ENCODE results near the gene ADARB2. TPM values are rescaled to one million over a fixed set of nuclear protein-coding genes. Genes with fewer than 3 reads are reported as not detected.
"Not testable (repeated sequence)": the region's sequence is repeated elsewhere in the genome, so short reads cannot be mapped to it uniquely, and the experiment has no call there.

The ADARB2 gene
- total and polyA plus RNA-seq, 2 experiments from 2014 or later: not detected

- Histone ChIP-seq H3K9me3 (ENCODE audit: low read depth) (no peaks in the 10 kb centered on the region), H3K4me3 (no peak overlapping the region), H3K27me3 (replicated peaks; ENCODE audit: insufficient read depth) (no peaks in the 10 kb centered on the region), H3F3A (ENCODE audit: insufficient read depth) (no peaks in the 10 kb centered on the region), H4K20me1 (ENCODE audit: insufficient read depth) (no peaks in the 10 kb centered on the region), H3K4me1 (ENCODE audit: insufficient read depth) (no peaks in the 10 kb centered on the region), H3K36me3 (ENCODE audit: low read depth) (no peaks in the 10 kb centered on the region), H3K9ac (no peak overlapping the region), H2AFZ (no peak overlapping the region), H3K79me2 (ENCODE audit: insufficient read depth) (no peaks in the 10 kb centered on the region), H3K4me2 (ENCODE audit: unreplicated experiment) (no peak overlapping the region), H3K9me2 (ENCODE audit: insufficient read depth) (no peaks in the 10 kb centered on the region), H3K27ac (no peak overlapping the region)
- DNase-seq: no peak
- WGBS, 2 experiments (ENCODE audit: low coverage in 1 of 2, low lambda C conversion rate in 2 of 2, missing lambda C conversion rate in 2 of 2): 0 to 10% methylated on average over 1 of the region's 1 CpG
- in situ Hi-C loops (cut with MboI): no loop called here
- TF ChIP-seq EZH2 (IDR thresholded peaks at IDR 0.05; ENCODE audit: insufficient read depth, poor library complexity, severe bottlenecking): no peak
- TF ChIP-seq EZH2phosphoT487 (IDR thresholded peaks at IDR 0.05; ENCODE audit: insufficient read depth, low read depth): no peak
Measured at GRCh38 chr10:1462521-1462920, 274.8 kb downstream of the ADARB2 start.

- no peaks in the 10 kb centered on the region for H4K20me1 ChIP-seq (ENCODE audit: insufficient read depth)
- H3K4me2 ChIP-seq (ENCODE audit: unreplicated experiment): no peak overlapping the region
- H3K36me3 ChIP-seq (ENCODE audit: low read depth): no peaks in the 10 kb centered on the region
- no peaks in the 10 kb centered on the region for H3F3A ChIP-seq (ENCODE audit: insufficient read depth)
- in situ Hi-C loops (cut with MboI): no loop called here
- no peaks in the 10 kb centered on the region for H3K79me2 ChIP-seq (ENCODE audit: insufficient read depth)
- H3K9me2 ChIP-seq (ENCODE audit: insufficient read depth): no peaks in the 10 kb centered on the region
- H3K4me3 ChIP-seq: no peak overlapping the region
- H3K9ac ChIP-seq: no peak overlapping the region
- no peak for TF ChIP-seq EZH2 (IDR thresholded peaks at IDR 0.05; ENCODE audit: insufficient read depth, poor library complexity, severe bottlenecking)
- no peak for TF ChIP-seq EZH2phosphoT487 (IDR thresholded peaks at IDR 0.05; ENCODE audit: insufficient read depth, low read depth)
- H2AFZ ChIP-seq: no peak overlapping the region
- no peak overlapping the region for H3K27ac ChIP-seq
- 20 to 31% methylated on average over 5 of the region's 5 CpGs for WGBS, 2 experiments (ENCODE audit: low coverage in 1 of 2, low lambda C conversion rate in 2 of 2, missing lambda C conversion rate in 2 of 2)
- no peak for DNase-seq
- H3K9me3 ChIP-seq (ENCODE audit: low read depth): no peaks in the 10 kb centered on the region
- no peaks in the 10 kb centered on the region for H3K4me1 ChIP-seq (ENCODE audit: insufficient read depth)
- no peaks in the 10 kb centered on the region for H3K27me3 ChIP-seq (replicated peaks; ENCODE audit: insufficient read depth)
Measured at GRCh38 chr10:1462032-1462431, 275.3 kb downstream of the ADARB2 start.

GRCh38 chr10:1461016-1461415, 276.3 kb downstream of the ADARB2 start:
- Histone ChIP-seq H3K36me3 (ENCODE audit: low read depth) (no peaks in the 10 kb centered on the region), H3K4me1 (ENCODE audit: insufficient read depth) (no peaks in the 10 kb centered on the region), H3K9me3 (ENCODE audit: low read depth) (no peaks in the 10 kb centered on the region), H3K9me2 (ENCODE audit: insufficient read depth) (no peaks in the 10 kb centered on the region), H2AFZ (no peak overlapping the region), H3K4me2 (ENCODE audit: unreplicated experiment) (no peak overlapping the region), H3K9ac (no peak overlapping the region), H3F3A (ENCODE audit: insufficient read depth) (no peaks in the 10 kb centered on the region), H3K27me3 (replicated peaks; ENCODE audit: insufficient read depth) (no peaks in the 10 kb centered on the region), H4K20me1 (ENCODE audit: insufficient read depth) (no peaks in the 10 kb centered on the region), H3K79me2 (ENCODE audit: insufficient read depth) (no peaks in the 10 kb centered on the region), H3K4me3 (no peak overlapping the region), H3K27ac (no peak overlapping the region)
- TF ChIP-seq EZH2 (IDR thresholded peaks at IDR 0.05; ENCODE audit: insufficient read depth, poor library complexity, severe bottlenecking) (no peak), EZH2phosphoT487 (IDR thresholded peaks at IDR 0.05; ENCODE audit: insufficient read depth, low read depth) (no peak)
- in situ Hi-C loops (cut with MboI): no loop called here
- no peak for DNase-seq
- 33 to 36% methylated on average over 9 of the region's 9 CpGs for WGBS, 2 experiments (ENCODE audit: low coverage in 1 of 2, low lambda C conversion rate in 2 of 2, missing lambda C conversion rate in 2 of 2)

DNA sequence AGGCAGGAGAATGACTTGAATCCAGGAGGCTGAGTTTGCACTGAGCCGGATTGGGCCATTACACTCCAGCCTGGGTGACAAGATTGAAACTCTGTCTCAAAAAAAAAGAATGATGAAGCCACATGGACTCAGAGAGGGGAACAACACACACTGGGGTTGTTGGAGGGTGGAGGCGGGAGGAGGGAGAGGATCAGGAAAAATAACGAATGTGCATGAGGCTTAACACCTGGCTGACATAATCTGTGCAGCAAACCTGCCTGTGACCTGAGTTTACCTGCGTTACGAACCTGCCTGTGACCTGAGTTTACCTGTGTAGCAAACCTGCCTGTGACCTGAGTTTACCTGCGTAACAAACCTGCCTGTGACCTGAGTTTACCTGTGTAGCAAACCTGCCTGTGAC, 277.7 kb downstream of the ADARB2 start:
- H3K4me1 ChIP-seq (ENCODE audit: insufficient read depth); H3K27me3 ChIP-seq (replicated peaks; ENCODE audit: insufficient read depth); H3K9me2 ChIP-seq (ENCODE audit: insufficient read depth); H4K20me1 ChIP-seq (ENCODE audit: insufficient read depth); H3K4me3 ChIP-seq; H3K27ac ChIP-seq; H3K36me3 ChIP-seq (ENCODE audit: low read depth); H3K9ac ChIP-seq; in situ Hi-C loops (cut with MboI); DNase-seq; H3F3A ChIP-seq (ENCODE audit: insufficient read depth); H3K9me3 ChIP-seq (ENCODE audit: low read depth); H3K79me2 ChIP-seq (ENCODE audit: insufficient read depth); H2AFZ ChIP-seq; H3K4me2 ChIP-seq (ENCODE audit: unreplicated experiment): not testable (repeated sequence)
- 68 to 76% methylated on average over 5 of the region's 6 CpGs for WGBS, 2 experiments (ENCODE audit: low coverage in 1 of 2, low lambda C conversion rate in 2 of 2, missing lambda C conversion rate in 2 of 2)

- no peak overlapping the region for H3K27ac ChIP-seq
- H3K9ac ChIP-seq: no peak overlapping the region
- no peak for DNase-seq
- WGBS, 2 experiments (ENCODE audit: low coverage in 1 of 2, low lambda C conversion rate in 2 of 2, missing lambda C conversion rate in 2 of 2): 17 to 18% methylated on average over 6 of the region's 6 CpGs
- H3K9me3 ChIP-seq (ENCODE audit: low read depth): no peaks in the 10 kb centered on the region
- no peak overlapping the region for H3K4me2 ChIP-seq (ENCODE audit: unreplicated experiment)
- no peaks in the 10 kb centered on the region for H3K27me3 ChIP-seq (replicated peaks; ENCODE audit: insufficient read depth)
- H2AFZ ChIP-seq: no peak overlapping the region
- no peaks in the 10 kb centered on the region for H3F3A ChIP-seq (ENCODE audit: insufficient read depth)
- no peaks in the 10 kb centered on the region for H3K9me2 ChIP-seq (ENCODE audit: insufficient read depth)
- no peaks in the 10 kb centered on the region for H3K79me2 ChIP-seq (ENCODE audit: insufficient read depth)
- in situ Hi-C loops (cut with MboI): no loop called here
- no peaks in the 10 kb centered on the region for H3K4me1 ChIP-seq (ENCODE audit: insufficient read depth)
- no peaks in the 10 kb centered on the region for H3K36me3 ChIP-seq (ENCODE audit: low read depth)
- no peaks in the 10 kb centered on the region for H4K20me1 ChIP-seq (ENCODE audit: insufficient read depth)
- H3K4me3 ChIP-seq: no peak overlapping the region
- TF ChIP-seq EZH2phosphoT487 (IDR thresholded peaks at IDR 0.05; ENCODE audit: insufficient read depth, low read depth) (no peak), EZH2 (IDR thresholded peaks at IDR 0.05; ENCODE audit: insufficient read depth, poor library complexity, severe bottlenecking) (no peak)
Measured at GRCh38 chr10:1454951-1455350, 282.4 kb downstream of the ADARB2 start.
